ENCODE data around the gene PSMC6. TPM values are rescaled to one million over a fixed set of nuclear protein-coding genes. Genes with fewer than 3 reads are reported as not detected.
A peak's percentile ranks its signal among the peaks of the same experiment; 100 is the strongest.

The PSMC6 gene
- total RNA-seq, 1 donor from 2014 or later, result 98.2 TPM

DNA sequence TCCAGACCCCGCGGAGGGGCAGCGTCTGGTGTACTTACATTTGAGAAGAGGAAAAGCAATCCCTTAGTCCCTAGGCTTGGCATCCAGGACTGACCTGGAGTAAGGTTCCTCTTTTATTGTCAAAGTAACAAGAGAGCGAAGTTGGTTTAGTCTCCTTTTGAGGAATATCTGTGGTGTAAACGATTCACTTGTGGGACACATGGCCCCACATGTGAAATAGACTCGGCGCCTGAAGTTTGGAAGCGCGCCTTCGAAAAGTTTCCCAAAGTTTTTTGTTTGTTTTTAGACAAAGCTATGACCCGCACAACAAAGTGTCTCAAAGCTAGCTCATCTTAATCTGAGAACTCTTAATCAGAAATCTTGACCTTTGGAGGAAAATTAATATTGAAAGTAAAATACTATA, 23.7 kb downstream of the PSMC6 start:
- Histone ChIP-seq H3K4me3 (ENCODE audit: low read depth, low read length) (peak overlapping the region; percentile 74), H3K36me3 (ENCODE audit: control insufficient read depth, insufficient read depth, low read length) (no peaks in the 10 kb centered on the region), H3K27me3 (ENCODE audit: control insufficient read depth, insufficient read depth, low read length) (no peaks in the 10 kb centered on the region)
- TF ChIP-seq, protein P1, sequence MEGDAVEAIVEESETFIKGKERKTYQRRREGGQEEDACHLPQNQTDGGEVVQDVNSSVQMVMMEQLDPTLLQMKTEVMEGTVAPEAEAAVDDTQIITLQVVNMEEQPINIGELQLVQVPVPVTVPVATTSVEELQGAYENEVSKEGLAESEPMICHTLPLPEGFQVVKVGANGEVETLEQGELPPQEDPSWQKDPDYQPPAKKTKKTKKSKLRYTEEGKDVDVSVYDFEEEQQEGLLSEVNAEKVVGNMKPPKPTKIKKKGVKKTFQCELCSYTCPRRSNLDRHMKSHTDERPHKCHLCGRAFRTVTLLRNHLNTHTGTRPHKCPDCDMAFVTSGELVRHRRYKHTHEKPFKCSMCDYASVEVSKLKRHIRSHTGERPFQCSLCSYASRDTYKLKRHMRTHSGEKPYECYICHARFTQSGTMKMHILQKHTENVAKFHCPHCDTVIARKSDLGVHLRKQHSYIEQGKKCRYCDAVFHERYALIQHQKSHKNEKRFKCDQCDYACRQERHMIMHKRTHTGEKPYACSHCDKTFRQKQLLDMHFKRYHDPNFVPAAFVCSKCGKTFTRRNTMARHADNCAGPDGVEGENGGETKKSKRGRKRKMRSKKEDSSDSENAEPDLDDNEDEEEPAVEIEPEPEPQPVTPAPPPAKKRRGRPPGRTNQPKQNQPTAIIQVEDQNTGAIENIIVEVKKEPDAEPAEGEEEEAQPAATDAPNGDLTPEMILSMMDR (IDR thresholded peaks at IDR 0.05; ENCODE audit: insufficient read depth, low read length, poor library complexity, severe bottlenecking), result no peak
- DNase-seq (ENCODE audit: low read depth), result no peak

DNA sequence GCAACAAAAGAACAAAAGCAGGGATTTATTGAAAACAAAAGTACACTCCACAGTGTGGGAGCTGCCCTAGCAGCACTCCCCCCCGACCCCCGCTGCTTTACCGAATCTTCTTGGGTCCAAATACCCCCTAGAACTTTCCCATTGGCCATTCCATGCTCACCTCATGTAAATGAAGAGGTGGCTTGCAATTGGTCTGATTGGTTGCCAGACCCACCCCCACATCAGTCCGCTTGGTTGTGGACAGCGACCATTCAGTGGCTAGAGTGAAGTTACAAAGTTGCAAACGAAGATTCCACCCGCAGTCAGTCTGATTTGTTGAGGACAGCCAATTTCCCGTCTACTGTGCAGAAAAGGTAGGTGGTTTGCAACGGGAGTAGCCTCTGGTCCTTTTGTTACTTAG, 26.8 kb downstream of the PSMC6 start:
- Histone ChIP-seq H3K4me3 (ENCODE audit: low read depth, low read length) (no peak overlapping the region), H3K36me3 (ENCODE audit: control insufficient read depth, insufficient read depth, low read length) (no peaks in the 10 kb centered on the region), H3K27me3 (ENCODE audit: control insufficient read depth, insufficient read depth, low read length) (no peaks in the 10 kb centered on the region)
- TF ChIP-seq, protein P1 (IDR thresholded peaks at IDR 0.05; ENCODE audit: insufficient read depth, low read length, poor library complexity, severe bottlenecking), result no peak
- DNase-seq (ENCODE audit: low read depth), result no peak

DNA sequence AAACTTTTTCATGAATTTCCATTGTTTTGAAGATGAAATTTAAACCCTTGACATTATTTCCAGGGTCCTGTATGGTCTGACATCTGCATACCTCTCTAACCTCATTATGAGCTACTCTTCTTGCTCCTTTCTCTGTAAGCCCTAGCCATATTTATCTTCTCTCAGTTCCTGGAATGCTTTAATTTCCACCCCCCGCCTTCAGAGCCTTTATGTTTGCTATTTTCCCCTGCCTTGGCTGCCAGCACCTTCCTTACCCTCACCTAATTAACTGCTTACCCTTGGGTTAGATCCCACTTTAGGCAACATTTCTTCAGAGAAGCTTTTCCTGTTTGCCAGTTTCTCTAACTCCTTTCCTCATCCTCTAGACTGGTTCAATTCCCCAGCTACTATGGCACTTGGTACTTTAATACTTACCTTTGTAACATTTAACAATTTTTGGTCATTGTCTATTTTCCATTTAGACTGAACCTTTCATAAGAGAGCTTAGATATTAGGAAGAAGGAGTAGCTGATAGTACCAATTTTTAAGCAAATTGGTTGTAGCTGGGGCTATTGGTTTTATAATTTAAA, 29.0 kb downstream of the PSMC6 start:
- Histone ChIP-seq H3K27me3 (ENCODE audit: control insufficient read depth, insufficient read depth, low read length) (no peaks in the 10 kb centered on the region), H3K4me3 (ENCODE audit: low read depth, low read length) (no peak overlapping the region), H3K36me3 (ENCODE audit: control insufficient read depth, insufficient read depth, low read length) (no peaks in the 10 kb centered on the region)
- no peak for DNase-seq (ENCODE audit: low read depth)
- TF ChIP-seq, protein P1 (IDR thresholded peaks at IDR 0.05; ENCODE audit: insufficient read depth, low read length, poor library complexity, severe bottlenecking), result no peak

DNA sequence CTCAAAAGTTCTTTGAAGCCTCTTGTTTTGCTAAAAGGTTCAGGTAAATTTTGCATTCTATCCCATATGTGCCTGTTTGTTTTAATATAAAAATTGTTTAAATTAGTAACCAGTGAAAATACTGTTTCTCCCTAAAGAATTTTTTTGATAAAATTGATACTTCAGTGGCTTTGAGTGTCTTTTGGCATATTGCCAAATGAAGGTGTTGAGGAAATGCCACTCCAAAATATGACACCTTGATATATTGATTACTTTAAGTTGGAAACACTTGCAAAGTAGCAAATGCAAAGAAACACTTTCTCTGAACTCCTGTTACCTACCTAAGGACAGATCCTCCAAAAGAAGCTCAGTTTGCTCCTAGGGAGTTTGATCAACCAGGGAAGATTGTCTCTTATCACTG, 31.4 kb downstream of the PSMC6 start:
- H3K27me3 ChIP-seq (ENCODE audit: control insufficient read depth, insufficient read depth, low read length), result no peaks in the 10 kb centered on the region
- no peaks in the 10 kb centered on the region for H3K36me3 ChIP-seq (ENCODE audit: control insufficient read depth, insufficient read depth, low read length)
- TF ChIP-seq, protein P1 (IDR thresholded peaks at IDR 0.05; ENCODE audit: insufficient read depth, low read length, poor library complexity, severe bottlenecking), result no peak
- H3K4me3 ChIP-seq (ENCODE audit: low read depth, low read length), result no peak overlapping the region
- DNase-seq (ENCODE audit: low read depth), result no peak

DNA sequence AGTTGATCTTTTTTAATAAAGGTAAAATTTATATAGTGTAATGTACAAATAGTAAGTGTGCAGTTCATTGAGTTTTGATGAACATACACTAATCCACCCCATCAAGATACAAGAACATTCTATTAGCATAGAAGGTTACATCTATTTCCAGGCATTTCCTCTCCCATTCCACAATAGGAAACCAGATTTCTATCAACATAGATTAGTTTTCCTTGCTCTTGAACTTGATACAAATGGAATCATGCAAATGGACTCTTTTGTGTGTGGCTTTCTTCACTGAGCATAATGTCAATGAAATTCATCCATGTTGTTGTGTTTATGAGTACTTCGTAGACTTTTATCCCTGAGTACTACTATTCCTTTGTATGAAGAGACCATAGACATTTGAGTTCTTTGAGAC, 33.8 kb downstream of the PSMC6 start:
- no peak for DNase-seq (ENCODE audit: low read depth)
- Histone ChIP-seq H3K27me3 (ENCODE audit: control insufficient read depth, insufficient read depth, low read length) (no peaks in the 10 kb centered on the region), H3K4me3 (ENCODE audit: low read depth, low read length) (no peak overlapping the region), H3K36me3 (ENCODE audit: control insufficient read depth, insufficient read depth, low read length) (no peaks in the 10 kb centered on the region)
- TF ChIP-seq, protein P1 (IDR thresholded peaks at IDR 0.05; ENCODE audit: insufficient read depth, low read length, poor library complexity, severe bottlenecking), result no peak

DNA sequence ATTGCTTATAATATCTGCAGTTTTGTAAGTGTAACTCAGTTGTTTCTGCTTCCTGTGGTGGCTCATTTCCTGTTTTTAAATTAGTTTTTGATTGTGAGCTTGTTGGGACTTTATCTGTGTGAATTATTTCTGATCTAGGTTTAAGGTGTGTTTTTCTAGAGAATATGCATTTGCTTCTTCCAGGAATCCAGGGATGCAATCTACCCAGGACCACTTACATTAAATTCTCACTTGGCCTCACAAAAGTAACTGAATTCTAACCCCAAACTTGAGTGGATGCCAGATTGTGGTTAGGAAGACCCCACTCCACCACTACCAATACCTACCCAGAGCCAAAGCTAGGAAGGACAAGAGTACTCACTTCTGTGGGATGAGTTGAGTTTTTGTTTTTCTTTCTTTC, 34.9 kb downstream of the PSMC6 start:
- Histone ChIP-seq H3K36me3 (ENCODE audit: control insufficient read depth, insufficient read depth, low read length) (no peaks in the 10 kb centered on the region), H3K4me3 (ENCODE audit: low read depth, low read length) (no peak overlapping the region), H3K27me3 (ENCODE audit: control insufficient read depth, insufficient read depth, low read length) (no peaks in the 10 kb centered on the region)
- TF ChIP-seq, protein P1 (IDR thresholded peaks at IDR 0.05; ENCODE audit: insufficient read depth, low read length, poor library complexity, severe bottlenecking), result no peak
- DNase-seq (ENCODE audit: low read depth), result no peak

All from kidney epithelial cell (primary cell).